Measurements from ENCODE around the gene TANK.

TANK gene

DNA sequence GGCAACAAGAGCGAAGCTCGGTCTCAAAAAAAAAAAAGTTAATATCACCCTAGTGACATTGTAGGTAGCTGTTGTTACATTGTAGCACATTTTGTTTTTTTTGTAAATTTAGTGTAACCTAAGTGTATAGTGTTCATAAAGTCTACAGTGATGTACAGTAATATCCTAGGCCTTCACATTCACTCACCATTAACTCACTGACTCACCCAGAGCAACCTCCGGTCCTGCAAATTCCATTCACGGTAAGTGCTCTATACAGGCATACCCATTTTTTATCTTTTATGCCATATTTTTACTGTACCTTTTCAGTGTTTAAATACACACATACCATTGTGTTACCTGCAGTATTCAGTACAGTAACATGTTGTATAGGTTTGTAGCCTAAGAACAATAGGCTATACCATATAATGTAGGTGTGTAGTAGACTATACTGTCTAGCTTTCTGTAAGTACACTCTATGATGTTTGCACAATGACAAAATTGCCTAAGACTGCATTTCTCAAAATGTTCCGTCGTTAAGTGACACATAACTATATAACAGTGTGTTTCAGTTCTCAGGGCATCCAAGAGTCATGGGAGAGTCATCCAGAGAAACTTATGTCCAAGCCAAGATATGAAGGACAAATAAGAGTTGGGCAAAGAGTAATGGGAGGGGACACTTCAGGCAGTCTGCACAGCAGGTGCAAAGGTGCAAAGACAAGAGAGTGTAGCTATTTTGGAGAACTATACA is 68.4 kb downstream of the TANK start:
- no peak overlapping the region for H3K4me3 ChIP-seq (replicated peaks in 1 of 2; ENCODE audit: low read depth in 2 of 2, low read length in 2 of 2)
- TF ChIP-seq, protein P1, sequence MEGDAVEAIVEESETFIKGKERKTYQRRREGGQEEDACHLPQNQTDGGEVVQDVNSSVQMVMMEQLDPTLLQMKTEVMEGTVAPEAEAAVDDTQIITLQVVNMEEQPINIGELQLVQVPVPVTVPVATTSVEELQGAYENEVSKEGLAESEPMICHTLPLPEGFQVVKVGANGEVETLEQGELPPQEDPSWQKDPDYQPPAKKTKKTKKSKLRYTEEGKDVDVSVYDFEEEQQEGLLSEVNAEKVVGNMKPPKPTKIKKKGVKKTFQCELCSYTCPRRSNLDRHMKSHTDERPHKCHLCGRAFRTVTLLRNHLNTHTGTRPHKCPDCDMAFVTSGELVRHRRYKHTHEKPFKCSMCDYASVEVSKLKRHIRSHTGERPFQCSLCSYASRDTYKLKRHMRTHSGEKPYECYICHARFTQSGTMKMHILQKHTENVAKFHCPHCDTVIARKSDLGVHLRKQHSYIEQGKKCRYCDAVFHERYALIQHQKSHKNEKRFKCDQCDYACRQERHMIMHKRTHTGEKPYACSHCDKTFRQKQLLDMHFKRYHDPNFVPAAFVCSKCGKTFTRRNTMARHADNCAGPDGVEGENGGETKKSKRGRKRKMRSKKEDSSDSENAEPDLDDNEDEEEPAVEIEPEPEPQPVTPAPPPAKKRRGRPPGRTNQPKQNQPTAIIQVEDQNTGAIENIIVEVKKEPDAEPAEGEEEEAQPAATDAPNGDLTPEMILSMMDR (IDR thresholded peaks at IDR 0.05; ENCODE audit: low read depth, low read length) = no peak
- peak in 1 of 2 donors; percentile 86 for DNase-seq (ENCODE audit: low read depth in 2 of 2)

DNA sequence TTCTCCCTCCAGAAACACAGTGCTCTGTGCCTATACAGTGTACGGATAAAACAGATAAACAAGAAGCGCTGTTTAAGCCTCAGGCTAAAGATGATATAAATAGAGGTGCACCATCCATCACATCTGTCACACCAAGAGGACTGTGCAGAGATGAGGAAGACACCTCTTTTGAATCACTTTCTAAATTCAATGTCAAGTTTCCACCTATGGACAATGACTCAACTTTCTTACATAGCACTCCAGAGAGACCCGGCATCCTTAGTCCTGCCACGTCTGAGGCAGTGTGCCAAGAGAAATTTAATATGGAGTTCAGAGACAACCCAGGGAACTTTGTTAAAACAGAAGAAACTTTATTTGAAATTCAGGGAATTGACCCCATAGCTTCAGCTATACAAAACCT is 70.7 kb downstream of the TANK start:
- H3K4me3 ChIP-seq (replicated peaks in 1 of 2; ENCODE audit: low read depth in 2 of 2, low read length in 2 of 2) = no peak overlapping the region
- DNase-seq (ENCODE audit: low read depth in 2 of 2) = no peak
- TF ChIP-seq, protein P1 (IDR thresholded peaks at IDR 0.05; ENCODE audit: low read depth, low read length) = no peak

DNA sequence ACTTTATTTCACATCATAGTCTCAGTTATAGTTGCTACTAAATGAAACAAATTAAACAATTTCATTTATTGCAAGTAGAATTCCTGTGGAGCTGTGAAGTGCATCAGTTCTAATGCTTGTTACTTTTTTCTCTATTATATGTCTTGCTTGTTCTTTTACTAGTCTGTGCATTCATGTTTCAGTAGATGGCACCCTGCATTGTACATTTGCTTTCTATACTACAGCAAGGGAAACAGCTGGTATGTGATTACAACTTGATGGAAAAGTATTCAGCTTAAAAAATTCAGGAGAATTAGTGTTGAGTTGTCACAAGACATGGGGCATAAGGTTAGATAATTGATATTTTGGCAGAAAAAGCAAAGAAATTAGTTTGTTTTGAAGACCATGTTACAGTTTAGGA is 72.3 kb downstream of the TANK start:
- TF ChIP-seq, protein P1 (IDR thresholded peaks at IDR 0.05; ENCODE audit: low read depth, low read length) = no peak
- no peak overlapping the region for H3K4me3 ChIP-seq (replicated peaks in 1 of 2; ENCODE audit: low read depth in 2 of 2, low read length in 2 of 2)
- DNase-seq (ENCODE audit: low read depth in 2 of 2) = no peak

DNA sequence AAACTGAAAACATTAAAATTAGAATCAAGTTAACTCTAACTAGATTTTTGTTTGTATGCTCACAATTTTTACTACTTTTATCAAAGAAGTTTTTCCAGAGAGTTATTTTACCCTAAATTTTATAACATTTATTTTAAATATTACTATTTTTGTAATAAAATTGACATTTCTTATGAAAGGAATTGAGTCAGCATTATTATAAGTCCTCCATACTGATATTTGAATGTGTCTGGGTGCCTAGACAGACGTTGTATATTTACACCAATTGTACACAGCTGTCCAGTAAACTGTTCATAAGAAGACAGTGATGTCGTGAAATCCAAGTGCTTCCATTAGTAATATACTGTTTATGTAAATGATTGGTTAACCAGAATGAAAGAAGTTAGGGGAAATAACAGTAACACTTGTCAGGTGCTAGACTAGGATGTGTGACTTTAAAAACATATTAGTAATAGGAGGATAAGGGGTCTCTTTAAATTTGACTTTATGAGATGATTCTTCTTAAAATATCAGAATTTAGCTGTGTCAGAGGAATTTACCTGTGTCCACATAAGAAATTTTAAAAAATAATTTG is 73.7 kb downstream of the TANK start:
- DNase-seq (ENCODE audit: low read depth in 2 of 2) = no peak
- TF ChIP-seq, protein P1 (IDR thresholded peaks at IDR 0.05; ENCODE audit: low read depth, low read length) = no peak

DNA sequence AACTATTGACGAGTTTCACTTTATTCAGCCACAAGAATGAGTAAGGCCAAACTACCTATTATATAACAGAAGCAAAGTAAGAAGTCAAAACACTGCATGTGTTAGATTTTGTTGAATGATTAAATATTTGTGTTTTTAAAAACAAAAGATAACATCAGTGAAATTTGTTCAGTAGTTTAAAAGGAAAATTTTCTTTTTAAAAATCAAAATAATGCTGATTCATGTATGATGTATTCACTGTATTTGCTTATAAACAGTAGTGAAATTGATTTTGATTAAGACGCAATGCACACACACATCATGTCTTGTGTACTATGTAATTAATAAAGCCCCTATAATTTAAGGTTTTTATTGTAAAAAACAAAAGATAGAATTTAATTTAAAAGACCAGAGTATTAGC is 74.4 kb downstream of the TANK start:
- no peak for DNase-seq (ENCODE audit: low read depth in 2 of 2)
- TF ChIP-seq, protein P1 (IDR thresholded peaks at IDR 0.05; ENCODE audit: low read depth, low read length) = no peak

More for the DNA sequence above, 73.7 kb downstream of the TANK start:
- H3K4me3 ChIP-seq (replicated peaks in 1 of 2; ENCODE audit: low read depth in 2 of 2, low read length in 2 of 2) = no peak overlapping the region

DNA sequence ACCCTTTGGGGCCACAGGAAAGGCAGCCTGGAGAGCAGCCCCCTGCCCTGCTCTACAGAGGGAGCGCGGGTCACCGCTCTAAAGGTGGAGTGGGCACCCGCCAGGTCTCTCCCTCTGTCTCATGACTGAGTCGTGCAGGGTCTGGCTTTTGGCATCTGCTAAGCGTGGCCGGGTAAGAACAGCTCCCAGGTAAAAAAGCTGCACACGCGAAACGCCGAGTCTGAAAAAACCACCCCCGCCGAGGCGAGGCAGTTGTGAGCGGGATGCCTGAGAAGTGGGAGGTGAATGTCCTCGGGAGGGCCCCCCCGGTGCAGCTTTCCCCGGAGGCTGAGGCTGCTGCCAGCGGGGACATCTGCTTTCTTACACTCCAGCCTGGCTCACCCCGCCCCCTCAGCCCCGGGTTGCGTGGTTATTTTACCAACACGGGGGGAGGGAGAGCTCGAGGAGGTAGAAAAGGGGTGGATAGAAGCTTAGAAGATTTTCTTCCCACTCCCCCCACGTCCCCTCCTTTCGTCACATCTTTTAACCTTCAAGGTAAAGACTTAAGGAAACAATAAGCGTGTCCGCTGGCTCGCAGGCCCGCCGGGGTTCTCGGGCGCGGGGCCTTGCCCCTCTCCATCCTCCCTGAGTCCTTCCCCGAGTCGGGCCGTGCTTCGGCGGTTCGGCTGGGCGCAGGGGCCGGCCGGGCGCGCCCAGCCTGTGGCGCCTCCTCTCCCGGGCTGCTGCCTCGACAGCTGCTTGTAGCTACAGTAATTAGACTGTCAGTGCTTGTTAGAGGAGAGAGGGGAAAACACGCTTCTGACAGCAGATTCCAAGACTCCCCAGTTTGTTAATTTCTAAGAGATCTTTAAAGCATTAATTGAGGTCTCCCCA is 77.4 kb downstream of the TANK start:
- peak; percentile 43 to 51 for DNase-seq (ENCODE audit: low read depth in 2 of 2)
- peak overlapping the region; percentile 54 to 57 for H3K4me3 ChIP-seq (replicated peaks in 1 of 2; ENCODE audit: low read depth in 2 of 2, low read length in 2 of 2)
- TF ChIP-seq, protein P1 (IDR thresholded peaks at IDR 0.05; ENCODE audit: low read depth, low read length) = no peak

More for the DNA sequence above, 74.4 kb downstream of the TANK start:
- H3K4me3 ChIP-seq (replicated peaks in 1 of 2; ENCODE audit: low read depth in 2 of 2, low read length in 2 of 2) = no peak overlapping the region

Data from cardiac fibroblast (primary cell).